ENCODE data around the gene MAP2K7.
A peak's percentile ranks its signal among the peaks of the same experiment; 100 is the strongest.

MAP2K7 gene

DNA sequence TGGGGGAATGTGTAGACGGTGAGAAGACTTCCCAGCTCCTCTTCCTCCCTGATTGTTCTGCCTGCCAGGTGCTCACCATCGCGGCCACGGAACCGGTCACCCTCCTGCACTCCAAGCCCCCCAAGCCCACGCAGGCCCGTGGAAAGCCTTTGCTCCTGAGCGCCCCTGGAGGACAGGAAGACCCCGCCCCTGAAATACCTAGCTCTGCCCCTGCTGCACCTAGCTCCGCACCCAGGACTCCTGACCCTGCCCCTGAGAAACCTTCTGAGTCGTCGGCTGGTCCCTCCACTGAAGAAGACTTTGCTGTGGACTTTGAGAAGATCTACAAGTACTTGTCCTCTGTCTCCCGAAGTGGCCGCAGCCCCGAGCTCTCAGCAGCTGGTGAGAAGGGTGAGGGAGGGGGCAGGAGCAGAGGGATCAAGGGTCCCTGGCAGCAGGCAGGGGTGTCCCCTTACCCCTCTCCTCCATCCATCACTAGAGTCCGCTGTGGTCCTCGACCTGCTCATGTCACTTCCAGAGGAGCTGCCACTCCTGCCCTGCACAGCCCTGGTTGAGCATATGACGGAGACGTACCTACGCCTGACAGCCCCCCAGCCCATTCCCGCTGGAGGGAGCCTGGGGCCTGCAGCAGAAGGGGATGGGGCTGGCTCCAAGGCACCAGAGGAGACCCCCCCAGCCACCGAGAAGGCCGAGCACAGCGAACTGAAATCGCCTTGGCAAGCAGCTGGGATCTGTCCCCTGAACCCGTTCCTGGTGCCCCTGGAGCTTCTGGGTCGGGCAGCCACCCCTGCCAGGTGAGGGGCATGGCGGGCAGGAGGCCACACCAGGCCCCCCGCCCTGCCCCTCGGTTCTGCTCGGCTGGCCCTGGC, 18.5 kb downstream of the MAP2K7 start:
- TF ChIP-seq, protein P1, sequence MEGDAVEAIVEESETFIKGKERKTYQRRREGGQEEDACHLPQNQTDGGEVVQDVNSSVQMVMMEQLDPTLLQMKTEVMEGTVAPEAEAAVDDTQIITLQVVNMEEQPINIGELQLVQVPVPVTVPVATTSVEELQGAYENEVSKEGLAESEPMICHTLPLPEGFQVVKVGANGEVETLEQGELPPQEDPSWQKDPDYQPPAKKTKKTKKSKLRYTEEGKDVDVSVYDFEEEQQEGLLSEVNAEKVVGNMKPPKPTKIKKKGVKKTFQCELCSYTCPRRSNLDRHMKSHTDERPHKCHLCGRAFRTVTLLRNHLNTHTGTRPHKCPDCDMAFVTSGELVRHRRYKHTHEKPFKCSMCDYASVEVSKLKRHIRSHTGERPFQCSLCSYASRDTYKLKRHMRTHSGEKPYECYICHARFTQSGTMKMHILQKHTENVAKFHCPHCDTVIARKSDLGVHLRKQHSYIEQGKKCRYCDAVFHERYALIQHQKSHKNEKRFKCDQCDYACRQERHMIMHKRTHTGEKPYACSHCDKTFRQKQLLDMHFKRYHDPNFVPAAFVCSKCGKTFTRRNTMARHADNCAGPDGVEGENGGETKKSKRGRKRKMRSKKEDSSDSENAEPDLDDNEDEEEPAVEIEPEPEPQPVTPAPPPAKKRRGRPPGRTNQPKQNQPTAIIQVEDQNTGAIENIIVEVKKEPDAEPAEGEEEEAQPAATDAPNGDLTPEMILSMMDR (IDR thresholded peaks at IDR 0.05): no peak
- Mint-ChIP-seq H3K36me3 (ENCODE audit: low read depth) (peaks cover 4% of the 10 kb centered on the region), H3K27ac (no peak overlapping the region), H3K27me3 (ENCODE audit: low read depth, poor library complexity) (peaks cover 26% of the 10 kb centered on the region), H3K4me3 (no peak overlapping the region), H3K4me1 (peaks cover 39% of the 10 kb centered on the region), H3K9me3 (no peaks in the 10 kb centered on the region)
- DNase-seq: no peak

DNA sequence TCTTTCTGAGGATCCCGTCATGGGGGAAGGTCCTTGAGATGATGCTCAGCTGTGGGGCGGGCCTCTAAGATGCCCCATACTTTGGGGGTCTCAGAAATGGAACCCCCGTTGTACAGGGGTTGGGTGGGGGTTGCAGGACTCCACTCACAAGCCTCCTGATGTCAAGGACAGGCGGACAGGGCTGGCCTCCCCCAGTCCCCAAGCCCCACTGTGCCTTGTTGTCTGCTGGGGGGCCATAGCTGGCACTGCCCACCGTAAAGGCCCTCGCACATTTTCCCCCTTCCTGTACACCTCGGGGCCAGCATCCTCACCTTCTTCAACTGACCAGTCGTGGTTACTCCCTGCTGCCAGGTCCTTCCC, 19.1 kb downstream of the MAP2K7 start:
- Mint-ChIP-seq H3K4me1 (peaks cover 39% of the 10 kb centered on the region), H3K4me3 (no peak overlapping the region), H3K27me3 (ENCODE audit: low read depth, poor library complexity) (peaks cover 20% of the 10 kb centered on the region), H3K9me3 (no peaks in the 10 kb centered on the region), H3K27ac (no peak overlapping the region), H3K36me3 (ENCODE audit: low read depth) (peaks cover 4% of the 10 kb centered on the region)
- DNase-seq: no peak
- TF ChIP-seq, protein P1 (IDR thresholded peaks at IDR 0.05): no peak

DNA sequence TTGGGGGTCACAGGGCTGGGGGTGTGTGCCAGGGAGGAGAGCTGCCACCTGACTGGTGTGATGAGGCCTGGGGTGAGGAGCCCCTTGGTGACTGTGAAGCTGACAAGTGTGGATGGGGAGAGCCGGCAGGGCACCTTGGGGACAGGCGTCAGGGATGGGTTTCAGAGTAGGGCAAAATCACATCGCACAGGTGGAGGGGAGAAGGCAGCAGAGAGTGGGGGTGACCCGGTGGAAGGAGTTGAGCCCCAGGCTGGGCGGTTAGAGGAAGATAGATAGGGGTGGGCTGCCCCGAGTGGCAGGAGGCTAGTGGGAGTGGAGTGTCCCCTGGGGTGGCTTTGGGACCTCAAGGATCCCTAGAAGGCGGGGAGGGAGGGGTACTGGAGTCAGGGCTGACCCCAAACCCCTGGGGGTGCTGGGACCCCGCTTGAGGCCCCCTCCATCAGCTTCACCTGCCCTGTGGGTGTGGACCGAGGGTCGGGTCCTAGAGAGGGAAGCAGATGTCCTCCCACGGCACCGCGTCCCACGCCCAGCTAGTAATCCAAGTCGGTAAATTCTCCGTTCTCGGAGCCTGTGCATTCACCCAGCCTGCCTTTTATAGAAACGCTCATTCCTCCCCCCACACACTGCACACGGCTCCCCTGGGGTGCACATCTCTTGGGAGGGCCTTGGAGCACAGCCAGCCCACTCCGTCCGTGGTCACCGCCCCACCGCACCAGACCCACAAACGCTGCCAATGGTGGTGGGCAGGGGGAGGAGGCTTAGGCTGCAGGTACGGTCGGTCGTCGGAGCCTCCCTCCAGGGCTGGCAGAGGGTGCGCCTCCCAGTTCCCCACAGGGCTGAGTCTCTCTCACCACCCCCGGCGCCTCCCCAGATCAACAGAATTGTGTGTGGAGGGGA, 19.9 kb downstream of the MAP2K7 start:
- TF ChIP-seq, protein P1 (IDR thresholded peaks at IDR 0.05): no peak
- DNase-seq: no peak
- no peaks in the 10 kb centered on the region for H3K9me3 Mint-ChIP-seq
- H3K27me3 Mint-ChIP-seq (ENCODE audit: low read depth, poor library complexity): peaks cover 13% of the 10 kb centered on the region
- H3K4me3 Mint-ChIP-seq: no peak overlapping the region
- H3K4me1 Mint-ChIP-seq: peaks cover 40% of the 10 kb centered on the region
- H3K36me3 Mint-ChIP-seq (ENCODE audit: low read depth): peaks cover 4% of the 10 kb centered on the region
- H3K27ac Mint-ChIP-seq: peak overlapping the region; percentile 54

DNA sequence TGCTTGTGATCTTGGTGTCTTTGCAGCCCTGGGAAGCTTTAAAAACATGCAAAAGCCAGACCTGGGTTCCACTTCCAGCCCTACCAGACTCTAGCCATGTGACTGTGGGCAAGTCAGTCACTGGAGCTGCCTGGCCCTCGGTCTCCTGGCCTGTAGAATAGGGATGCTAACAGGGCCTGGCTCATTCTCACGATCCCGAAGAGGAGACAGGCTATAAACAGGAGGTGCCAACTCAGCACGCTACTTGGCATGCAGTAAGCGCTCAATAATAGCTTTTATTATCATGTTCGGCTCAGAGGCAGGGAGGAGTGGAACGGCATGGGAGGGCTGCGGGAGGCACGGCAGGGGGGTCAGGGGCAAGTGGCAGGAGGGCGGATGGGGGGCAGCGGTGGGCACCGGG, 20.6 kb downstream of the MAP2K7 start:
- no peak overlapping the region for H3K27ac Mint-ChIP-seq

DNA sequence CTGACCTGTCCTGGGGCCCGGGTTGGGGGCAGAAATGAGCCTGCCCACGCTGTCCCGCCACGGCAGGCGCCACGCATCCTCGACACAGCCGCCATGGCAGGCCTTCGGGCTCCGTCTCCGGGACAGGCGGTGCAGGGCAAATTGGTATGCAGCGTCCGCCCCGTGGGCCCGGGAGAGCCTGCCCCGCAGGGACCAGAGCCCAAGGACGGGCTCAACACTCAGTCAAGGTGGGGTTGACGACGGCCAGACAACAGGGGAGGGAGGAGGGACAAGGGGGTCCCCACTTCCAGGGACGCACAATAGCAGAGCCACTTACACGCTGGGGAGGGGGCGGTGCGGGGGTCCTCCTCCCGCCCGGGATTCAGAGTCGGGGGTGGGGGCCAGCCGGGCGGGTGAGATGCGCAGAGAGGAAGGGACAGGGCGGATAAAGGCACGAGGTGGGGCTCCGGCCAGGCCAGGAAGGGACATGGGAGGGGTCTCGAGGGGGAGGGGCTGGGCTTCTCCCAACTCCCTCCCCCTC, 21.0 kb downstream of the MAP2K7 start:
- H3K4me1 Mint-ChIP-seq: peaks cover 46% of the 10 kb centered on the region
- no peaks in the 10 kb centered on the region for H3K9me3 Mint-ChIP-seq
- H3K27ac Mint-ChIP-seq: no peak overlapping the region
- peaks cover 4% of the 10 kb centered on the region for H3K27me3 Mint-ChIP-seq (ENCODE audit: low read depth, poor library complexity)
- DNase-seq: no peak
- TF ChIP-seq, protein P1 (IDR thresholded peaks at IDR 0.05): no peak
- peaks cover 4% of the 10 kb centered on the region for H3K36me3 Mint-ChIP-seq (ENCODE audit: low read depth)
- H3K4me3 Mint-ChIP-seq: peak overlapping the region; percentile 57

More for the DNA sequence above, 20.6 kb downstream of the MAP2K7 start:
- Mint-ChIP-seq H3K9me3 (no peaks in the 10 kb centered on the region), H3K4me1 (peaks cover 47% of the 10 kb centered on the region), H3K27me3 (ENCODE audit: low read depth, poor library complexity) (peaks cover 6% of the 10 kb centered on the region), H3K4me3 (peak overlapping the region; percentile 67), H3K36me3 (ENCODE audit: low read depth) (peaks cover 4% of the 10 kb centered on the region)
- DNase-seq: no peak
- TF ChIP-seq, protein P1 (IDR thresholded peaks at IDR 0.05): no peak

Measured in nephron progenitor cell (in vitro differentiated cells).